HepG2 (cell line): ENCODE measurements around the gene EPB41L5. TPM values are rescaled to one million over a fixed set of nuclear protein-coding genes. Genes with fewer than 3 reads are reported as not detected.

Experiments
- AGO1 ChIP-seq: fragments of 200-400 bp; formaldehyde crosslinking; IDR thresholded peaks from 2 replicates; pipeline ENCODE4 v1.6.1; 2017; ENCODE audit warnings: mild to moderate bottlenecking, low read depth, low read length, moderate library complexity; ENCODE audit not compliant: poor library complexity, severe bottlenecking
- DNMT1 ChIP-seq: sonication (generic); formaldehyde crosslinking; IDR thresholded peaks from 2 replicates; pipeline ENCODE4 v1.5.1; 2020; ENCODE audit warnings: mild to moderate bottlenecking, missing genetic modification reagents
- GATAD1 ChIP-seq: IDR thresholded peaks from 2 replicates; pipeline ENCODE4 v1.6.1; 2016; ENCODE audit warnings: missing genetic modification reagents, missing compliant biosample characterization
- IRF2 ChIP-seq: IDR thresholded peaks from 2 replicates; pipeline ENCODE4 v1.6.1; 2018; ENCODE audit warnings: missing genetic modification reagents, missing compliant biosample characterization
- IRX3 ChIP-seq: sonication (generic); formaldehyde crosslinking; IDR thresholded peaks from 2 replicates; pipeline ENCODE4 v1.8.1; 2023; ENCODE audit warnings: mild to moderate bottlenecking, low read depth, missing genetic modification reagents, borderline replicate concordance
- ISX ChIP-seq: sonication (generic); formaldehyde crosslinking; conservative IDR thresholded peaks from 2 replicates; pipeline ENCODE4 v1.5.0; 2020; ENCODE audit warnings: missing genetic modification reagents
- KLF11 ChIP-seq: IDR thresholded peaks from 2 replicates; pipeline ENCODE4 v1.6.1; 2016; ENCODE audit warnings: missing compliant biosample characterization
- MEIS1 ChIP-seq: sonication (generic); formaldehyde crosslinking; IDR thresholded peaks from 2 replicates; pipeline ENCODE4 v1.9.0; 2021; ENCODE audit warnings: mild to moderate bottlenecking, missing genetic modification reagents, moderate library complexity, borderline replicate concordance
- MZF1 ChIP-seq: sonication (generic); formaldehyde crosslinking; IDR thresholded peaks from 2 replicates; pipeline ENCODE4 v1.8.1; 2023; ENCODE audit warnings: mild to moderate bottlenecking, missing genetic modification reagents, borderline replicate concordance
- POLR2AphosphoS5 ChIP-seq: IDR thresholded peaks from 2 replicates; pipeline ENCODE4 v1.6.1; 2012; ENCODE audit warnings: low read depth, low read length
- RBFOX2 ChIP-seq: fragments of 200-400 bp; formaldehyde crosslinking; IDR thresholded peaks from 2 replicates; pipeline ENCODE4 v1.6.1; 2017; ENCODE audit warnings: low read depth, mild to moderate bottlenecking, low read length
- SAP130 ChIP-seq: IDR thresholded peaks from 2 replicates; pipeline ENCODE4 v1.6.1; 2016; ENCODE audit warnings: low read depth
- ZFP90 ChIP-seq: sonication (generic); formaldehyde crosslinking; IDR thresholded peaks from 2 replicates; pipeline ENCODE4 v1.8.0; 2022; ENCODE audit warnings: missing genetic modification reagents, mild to moderate bottlenecking, inconsistent platforms, borderline replicate concordance
- ZNF235 ChIP-seq: sonication (generic); formaldehyde crosslinking; IDR thresholded peaks from 2 replicates; pipeline ENCODE4 v1.8.1; 2023; ENCODE audit warnings: mild to moderate bottlenecking, missing genetic modification reagents, borderline replicate concordance
- ZNF24 ChIP-seq: fragments of 450-650 bp; IDR thresholded peaks from 2 replicates; pipeline ENCODE4 v1.6.1; 2017; ENCODE audit warnings: antibody characterized with exemption, mild to moderate bottlenecking
- ZNF33A ChIP-seq: sonication (generic); formaldehyde crosslinking; IDR thresholded peaks from 2 replicates; pipeline ENCODE4 v1.5.1; 2020; ENCODE audit warnings: missing genetic modification reagents, mild to moderate bottlenecking, moderate library complexity, borderline replicate concordance
- ZNF589 ChIP-seq: sonication (generic); formaldehyde crosslinking; conservative IDR thresholded peaks from 2 replicates; pipeline ENCODE4 v1.8.0; 2022; ENCODE audit warnings: mild to moderate bottlenecking, moderate library complexity, missing genetic modification reagents
- polyA plus RNA-seq, 8 experiments: library from polyadenylated mRNA; depleted of rRNA in 3 of 8; stranded (reverse) in 7 of 8; unstranded in 1 of 8; fragments of >200 nt; fragmentation: Illumina TruSeq in 4 of 8; extraction: Trizol in 4 of 8; gene quantifications; 2 replicates each; pipeline versions ENCODE4 v1.2.1 to v1.2.3, GENCODE V29; 2011 to 2016; ENCODE audit warnings: low read depth in 4 of 8, missing spikeins in 1 of 8, mixed read lengths in 1 of 8; ENCODE audit not compliant: insufficient read depth in 1 of 8
- total RNA-seq, 5 experiments: library from RNA; depleted of rRNA; stranded (reverse); fragments of >200 nt; fragmentation: Illumina TruSeq; extraction: Trizol; gene quantifications; 2 replicates each; pipeline ENCODE4 v1.2.3, GENCODE V29; 2016; ENCODE audit warnings: low read depth in 1 of 5
- TF ChIP-seq, protein P1 (sequence below): sonication (generic); formaldehyde crosslinking; IDR thresholded peaks from 2 replicates; pipeline ENCODE4 v1.9.0; 2021; ENCODE audit warnings: missing genetic modification reagents, borderline replicate concordance
- TF ChIP-seq, protein P2 (sequence below): sonication (generic); formaldehyde crosslinking; IDR thresholded peaks from 2 replicates; pipeline ENCODE4 v1.4.0; 2020; ENCODE audit warnings: missing genetic modification reagents
- TF ChIP-seq, protein P3 (sequence below): sonication (generic); formaldehyde crosslinking; IDR thresholded peaks from 2 replicates; pipeline ENCODE4 v1.5.1; 2020; ENCODE audit warnings: missing genetic modification reagents, mild to moderate bottlenecking, borderline replicate concordance
- TF ChIP-seq, protein P4 (sequence below): fragments of 450-650 bp; IDR thresholded peaks from 2 replicates; pipeline ENCODE4 v1.6.1; 2017

EPB41L5 gene
- total and polyA plus RNA-seq, 2 of the 13 experiments (the other 11 are each of a cell fraction or from before 2014, with no cell fraction given) = 40.5 to 47.5 TPM

DNA sequence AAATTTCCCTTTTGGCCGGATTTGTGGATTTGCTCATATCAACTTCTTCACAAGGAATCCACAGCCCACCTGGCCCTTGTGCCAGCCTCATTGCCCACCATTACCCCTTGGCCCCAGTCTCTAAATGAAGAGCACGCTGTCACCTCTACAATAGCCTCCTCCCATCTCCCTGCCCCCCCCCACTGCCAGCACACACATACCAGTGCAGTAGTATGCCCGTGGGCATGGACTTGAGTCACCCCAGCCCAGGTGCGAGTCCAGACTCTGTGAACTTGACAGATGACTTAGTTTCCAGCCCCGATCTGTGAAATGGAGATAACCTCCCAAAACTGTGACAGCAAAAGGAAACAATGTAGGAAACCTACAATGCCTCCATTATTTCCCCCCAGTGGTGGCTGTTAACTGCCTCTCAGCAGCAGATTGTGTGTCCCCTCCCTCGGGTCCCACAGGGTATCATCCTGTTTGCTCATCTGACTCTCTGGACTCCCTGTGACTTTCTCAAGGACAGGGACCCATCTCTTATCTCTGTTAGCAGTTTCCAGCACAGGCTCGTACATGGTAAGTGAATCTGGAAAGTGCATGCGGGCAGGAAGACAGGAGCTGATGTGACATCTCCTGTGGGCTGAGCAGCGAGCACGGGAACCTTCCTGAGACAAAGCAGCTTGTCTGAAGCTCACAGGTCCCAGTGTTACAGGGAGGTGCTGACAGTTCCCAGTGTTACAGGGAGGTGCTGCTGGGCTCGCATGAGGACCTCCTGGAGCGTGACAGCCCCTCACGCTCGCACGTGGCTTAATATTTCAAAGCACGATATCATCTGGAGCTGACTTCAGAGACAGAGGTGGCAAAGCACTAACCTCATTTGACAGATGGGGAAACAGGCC lies 214.5 kb downstream of the EPB41L5 start (continued):
- TF ChIP-seq MZF1 (CRISPR knock-in tag) = no peak
- TF ChIP-seq ZNF33A (CRISPR knock-in tag) = no peak
- TF ChIP-seq, protein P1, sequence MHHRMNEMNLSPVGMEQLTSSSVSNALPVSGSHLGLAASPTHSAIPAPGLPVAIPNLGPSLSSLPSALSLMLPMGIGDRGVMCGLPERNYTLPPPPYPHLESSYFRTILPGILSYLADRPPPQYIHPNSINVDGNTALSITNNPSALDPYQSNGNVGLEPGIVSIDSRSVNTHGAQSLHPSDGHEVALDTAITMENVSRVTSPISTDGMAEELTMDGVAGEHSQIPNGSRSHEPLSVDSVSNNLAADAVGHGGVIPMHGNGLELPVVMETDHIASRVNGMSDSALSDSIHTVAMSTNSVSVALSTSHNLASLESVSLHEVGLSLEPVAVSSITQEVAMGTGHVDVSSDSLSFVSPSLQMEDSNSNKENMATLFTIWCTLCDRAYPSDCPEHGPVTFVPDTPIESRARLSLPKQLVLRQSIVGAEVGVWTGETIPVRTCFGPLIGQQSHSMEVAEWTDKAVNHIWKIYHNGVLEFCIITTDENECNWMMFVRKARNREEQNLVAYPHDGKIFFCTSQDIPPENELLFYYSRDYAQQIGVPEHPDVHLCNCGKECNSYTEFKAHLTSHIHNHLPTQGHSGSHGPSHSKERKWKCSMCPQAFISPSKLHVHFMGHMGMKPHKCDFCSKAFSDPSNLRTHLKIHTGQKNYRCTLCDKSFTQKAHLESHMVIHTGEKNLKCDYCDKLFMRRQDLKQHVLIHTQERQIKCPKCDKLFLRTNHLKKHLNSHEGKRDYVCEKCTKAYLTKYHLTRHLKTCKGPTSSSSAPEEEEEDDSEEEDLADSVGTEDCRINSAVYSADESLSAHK (CRISPR knock-in tag) = no peak
- TF ChIP-seq ZNF235 (CRISPR knock-in tag) = no peak
- TF ChIP-seq MEIS1 (CRISPR knock-in tag) = no peak
- TF ChIP-seq, protein P2, sequence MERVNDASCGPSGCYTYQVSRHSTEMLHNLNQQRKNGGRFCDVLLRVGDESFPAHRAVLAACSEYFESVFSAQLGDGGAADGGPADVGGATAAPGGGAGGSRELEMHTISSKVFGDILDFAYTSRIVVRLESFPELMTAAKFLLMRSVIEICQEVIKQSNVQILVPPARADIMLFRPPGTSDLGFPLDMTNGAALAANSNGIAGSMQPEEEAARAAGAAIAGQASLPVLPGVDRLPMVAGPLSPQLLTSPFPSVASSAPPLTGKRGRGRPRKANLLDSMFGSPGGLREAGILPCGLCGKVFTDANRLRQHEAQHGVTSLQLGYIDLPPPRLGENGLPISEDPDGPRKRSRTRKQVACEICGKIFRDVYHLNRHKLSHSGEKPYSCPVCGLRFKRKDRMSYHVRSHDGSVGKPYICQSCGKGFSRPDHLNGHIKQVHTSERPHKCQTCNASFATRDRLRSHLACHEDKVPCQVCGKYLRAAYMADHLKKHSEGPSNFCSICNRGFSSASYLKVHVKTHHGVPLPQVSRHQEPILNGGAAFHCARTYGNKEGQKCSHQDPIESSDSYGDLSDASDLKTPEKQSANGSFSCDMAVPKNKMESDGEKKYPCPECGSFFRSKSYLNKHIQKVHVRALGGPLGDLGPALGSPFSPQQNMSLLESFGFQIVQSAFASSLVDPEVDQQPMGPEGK (CRISPR knock-in tag) = peak; percentile 65
- TF ChIP-seq, protein P3, sequence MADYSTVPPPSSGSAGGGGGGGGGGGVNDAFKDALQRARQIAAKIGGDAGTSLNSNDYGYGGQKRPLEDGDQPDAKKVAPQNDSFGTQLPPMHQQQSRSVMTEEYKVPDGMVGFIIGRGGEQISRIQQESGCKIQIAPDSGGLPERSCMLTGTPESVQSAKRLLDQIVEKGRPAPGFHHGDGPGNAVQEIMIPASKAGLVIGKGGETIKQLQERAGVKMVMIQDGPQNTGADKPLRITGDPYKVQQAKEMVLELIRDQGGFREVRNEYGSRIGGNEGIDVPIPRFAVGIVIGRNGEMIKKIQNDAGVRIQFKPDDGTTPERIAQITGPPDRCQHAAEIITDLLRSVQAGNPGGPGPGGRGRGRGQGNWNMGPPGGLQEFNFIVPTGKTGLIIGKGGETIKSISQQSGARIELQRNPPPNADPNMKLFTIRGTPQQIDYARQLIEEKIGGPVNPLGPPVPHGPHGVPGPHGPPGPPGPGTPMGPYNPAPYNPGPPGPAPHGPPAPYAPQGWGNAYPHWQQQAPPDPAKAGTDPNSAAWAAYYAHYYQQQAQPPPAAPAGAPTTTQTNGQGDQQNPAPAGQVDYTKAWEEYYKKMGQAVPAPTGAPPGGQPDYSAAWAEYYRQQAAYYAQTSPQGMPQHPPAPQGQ (CRISPR knock-in tag) = no peak
- 0 out of 2 replicates have a peak, but pooled peaks have one; percentile 30 for TF ChIP-seq DNMT1
- no peak for TF ChIP-seq IRX3
- no peak for TF ChIP-seq AGO1
- no peak for TF ChIP-seq KLF11
- no peak for TF ChIP-seq SAP130 (CRISPR knock-in tag)
- TF ChIP-seq ZNF24 = no peak
- peak; percentile 63; the same call in 1 of the 2 replicates for TF ChIP-seq ZNF589
- TF ChIP-seq ISX (CRISPR knock-in tag) = no peak
- no peak for TF ChIP-seq ZFP90
- TF ChIP-seq, protein P4, sequence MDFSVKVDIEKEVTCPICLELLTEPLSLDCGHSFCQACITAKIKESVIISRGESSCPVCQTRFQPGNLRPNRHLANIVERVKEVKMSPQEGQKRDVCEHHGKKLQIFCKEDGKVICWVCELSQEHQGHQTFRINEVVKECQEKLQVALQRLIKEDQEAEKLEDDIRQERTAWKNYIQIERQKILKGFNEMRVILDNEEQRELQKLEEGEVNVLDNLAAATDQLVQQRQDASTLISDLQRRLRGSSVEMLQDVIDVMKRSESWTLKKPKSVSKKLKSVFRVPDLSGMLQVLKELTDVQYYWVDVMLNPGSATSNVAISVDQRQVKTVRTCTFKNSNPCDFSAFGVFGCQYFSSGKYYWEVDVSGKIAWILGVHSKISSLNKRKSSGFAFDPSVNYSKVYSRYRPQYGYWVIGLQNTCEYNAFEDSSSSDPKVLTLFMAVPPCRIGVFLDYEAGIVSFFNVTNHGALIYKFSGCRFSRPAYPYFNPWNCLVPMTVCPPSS = no peak
- TF ChIP-seq POLR2AphosphoS5 = no peak
- no peak for TF ChIP-seq IRF2
- 0 out of 2 replicates have a peak, but pooled peaks have one; percentile 15 for TF ChIP-seq GATAD1 (CRISPR knock-in tag)
- TF ChIP-seq RBFOX2 = no peak
